Naive thymus-derived CD8-positive, alpha-beta T cell (primary cell): ENCODE data around the gene CALCR. TPM values are rescaled to one million over a fixed set of nuclear protein-coding genes. Genes with fewer than 3 reads are reported as not detected.

Experiments
- ATAC-seq, 2 donors: fragments of 150-1000 bp; cut with Tn5 transposase in 1 of 2; sonication (Bioruptor Pico), chemical (Tn5 transposase) in 1 of 2; 1 replicate in 1 of 2; 2 replicates in 1 of 2; pipeline ENCODE4 v1.10.0; 2021; ENCODE audit warnings: mild to moderate bottlenecking in 2 of 2, moderate library complexity in 2 of 2
- POLR2A ChIA-PET: fragments of 350-600 bp; sonication (Branson Sonifier 250); formaldehyde crosslinking; loops from one replicate; lab custom pipeline; 2021; ENCODE audit warnings: antibody characterized with exemption; lab: Charles Lee
- DNase-seq, 10 donors: peaks; one replicate each; pipeline versions ENCODE4 v3.0.0 to v3.0.0-alpha.2; 2020 to 2022
- H3K27ac Mint-ChIP-seq, 10 donors: one replicate each; pipeline ENCODE4 v1.8.0; 2020 to 2022; ENCODE audit warnings: mild to moderate bottlenecking in 10 of 10, mixed read lengths in 10 of 10, moderate library complexity in 4 of 10, inconsistent platforms in 1 of 10
- H3K27me3 Mint-ChIP-seq, 5 donors: one replicate each; pipeline ENCODE4 v1.8.0; 2021 to 2022; ENCODE audit warnings: mixed read lengths in 5 of 5
- H3K36me3 Mint-ChIP-seq, 3 donors: one replicate each; pipeline ENCODE4 v1.8.0; 2020 to 2022; ENCODE audit warnings: mixed read lengths in 3 of 3, mild to moderate bottlenecking in 2 of 3, inconsistent platforms in 1 of 3
- H3K4me1 Mint-ChIP-seq, 4 donors: one replicate each; pipeline ENCODE4 v1.8.0; 2021 to 2022; ENCODE audit warnings: mixed read lengths in 4 of 4
- H3K4me3 Mint-ChIP-seq, 10 donors: one replicate each; pipeline ENCODE4 v1.8.0; 2020 to 2022; ENCODE audit warnings: mild to moderate bottlenecking in 10 of 10, mixed read lengths in 10 of 10, moderate library complexity in 6 of 10, inconsistent platforms in 1 of 10
- H3K9me3 Mint-ChIP-seq, 9 donors: one replicate each; pipeline ENCODE4 v1.8.0; 2020 to 2022; ENCODE audit warnings: mixed read lengths in 9 of 9, mild to moderate bottlenecking in 3 of 9, inconsistent platforms in 1 of 9, moderate library complexity in 1 of 9
- polyA plus RNA-seq, 3 donors: library from polyadenylated mRNA; unstranded; fragments of 300-500 nt; fragmentation: Illumina TruSeq; gene quantifications; one replicate each; pipeline ENCODE4 v1.2.3, GENCODE V29; 2021
- total RNA-seq, 8 experiments: library from RNA in 2 of 8; stranded (reverse) in 2 of 8; gene quantifications; one replicate each; pipeline ENCODE4 v1.2.3 and lab custom pipeline; 2021 to 2026

CALCR gene
- total and polyA plus RNA-seq, 5 experiments from 2014 or later, result not detected

GRCh38 chr7:93579431-93579830 is 4.9 kb upstream of the CALCR start:
- ATAC-seq (no peak), DNase-seq (no peak)
- Mint-ChIP-seq H3K4me1 (peaks cover 0 to 4% (median 0%) of the 10 kb centered on the region in 4 donors), H3K27me3 (peaks cover 8 to 32% (median 29%) of the 10 kb centered on the region in 5 donors), H3K9me3 (peaks cover 0 to 4% (median 0%) of the 10 kb centered on the region in 9 donors), H3K36me3 (no peaks in the 10 kb centered on the region), H3K4me3 (no peak overlapping the region), H3K27ac (no peak overlapping the region)
- POLR2A ChIA-PET, result no interaction called here

- Mint-ChIP-seq H3K27ac (no peak overlapping the region), H3K36me3 (no peaks in the 10 kb centered on the region), H3K4me1 (peaks cover 0 to 4% (median 0%) of the 10 kb centered on the region in 4 donors), H3K9me3 (peaks cover 0 to 4% (median 0%) of the 10 kb centered on the region in 9 donors), H3K27me3 (peaks cover 8 to 39% (median 32%) of the 10 kb centered on the region in 5 donors), H3K4me3 (no peak overlapping the region)
- DNase-seq (no peak), ATAC-seq (no peak)
- POLR2A ChIA-PET, result no interaction called here
Observed at GRCh38 chr7:93578762-93579161, 4.2 kb upstream of the CALCR start.

GRCh38 chr7:93575555-93576399 is 1.3 kb upstream of the CALCR start:
- ATAC-seq (no peak), DNase-seq (no peak)
- H3K27me3 Mint-ChIP-seq, result peaks cover 5 to 54% (median 29%) of the 10 kb centered on the region in 5 donors
- H3K4me3 Mint-ChIP-seq, result no peak overlapping the region
- H3K27ac Mint-ChIP-seq, result peak overlapping the region in 1 of 10 donors; percentile 41
- H3K4me1 Mint-ChIP-seq, result peaks cover 0 to 4% (median 0%) of the 10 kb centered on the region in 4 donors
- H3K9me3 Mint-ChIP-seq, result peaks cover 0 to 2% (median 0%) of the 10 kb centered on the region in 9 donors
- no peaks in the 10 kb centered on the region for H3K36me3 Mint-ChIP-seq
- POLR2A ChIA-PET, result no interaction called here

- POLR2A ChIA-PET, result no interaction called here
- ATAC-seq (no peak), DNase-seq (no peak)
- Mint-ChIP-seq H3K9me3 (peaks cover 0 to 2% (median 0%) of the 10 kb centered on the region in 9 donors), H3K36me3 (no peaks in the 10 kb centered on the region), H3K4me3 (no peak overlapping the region), H3K27me3 (peaks cover 6 to 58% (median 29%) of the 10 kb centered on the region in 5 donors), H3K27ac (no peak overlapping the region), H3K4me1 (peaks cover 0 to 4% (median 0%) of the 10 kb centered on the region in 4 donors)
Observed at GRCh38 chr7:93574269-93574645, 267 bp downstream of the CALCR start.

GRCh38 chr7:93569189-93569588 is 5.3 kb downstream of the CALCR start:
- Mint-ChIP-seq H3K4me1 (no peaks in the 10 kb centered on the region), H3K9me3 (no peaks in the 10 kb centered on the region), H3K27ac (no peak overlapping the region), H3K36me3 (no peaks in the 10 kb centered on the region), H3K27me3 (peaks cover 8 to 34% (median 19%) of the 10 kb centered on the region in 5 donors), H3K4me3 (no peak overlapping the region)
- POLR2A ChIA-PET, result no interaction called here
- ATAC-seq (no peak), DNase-seq (no peak)

- Mint-ChIP-seq H3K27ac (no peak overlapping the region), H3K9me3 (no peaks in the 10 kb centered on the region), H3K4me1 (peaks cover 0 to 3% (median 0%) of the 10 kb centered on the region in 4 donors), H3K36me3 (no peaks in the 10 kb centered on the region), H3K4me3 (no peak overlapping the region), H3K27me3 (peaks cover 9 to 32% (median 19%) of the 10 kb centered on the region in 5 donors)
- ATAC-seq, result no peak
- POLR2A ChIA-PET, result no interaction called here
- no peak for DNase-seq
Observed at GRCh38 chr7:93566876-93567275, 7.6 kb downstream of the CALCR start.

- no peak overlapping the region for H3K4me3 Mint-ChIP-seq
- DNase-seq (no peak), ATAC-seq (no peak)
- H3K27me3 Mint-ChIP-seq, result peaks cover 6 to 20% (median 14%) of the 10 kb centered on the region in 5 donors
- POLR2A ChIA-PET, result no interaction called here
- no peak overlapping the region for H3K27ac Mint-ChIP-seq
- no peaks in the 10 kb centered on the region for H3K36me3 Mint-ChIP-seq
- no peaks in the 10 kb centered on the region for H3K9me3 Mint-ChIP-seq
- peaks cover 0 to 18% (median 0%) of the 10 kb centered on the region in 4 donors for H3K4me1 Mint-ChIP-seq
Observed at GRCh38 chr7:93563584-93563983, 10.9 kb downstream of the CALCR start.

- H3K27ac Mint-ChIP-seq, result no peak overlapping the region
- ATAC-seq (no peak), DNase-seq (no peak)
- no peak overlapping the region for H3K4me3 Mint-ChIP-seq
- peaks cover 3 to 15% (median 10%) of the 10 kb centered on the region in 5 donors for H3K27me3 Mint-ChIP-seq
- H3K9me3 Mint-ChIP-seq, result no peaks in the 10 kb centered on the region
- POLR2A ChIA-PET, result no interaction called here
- H3K36me3 Mint-ChIP-seq, result no peaks in the 10 kb centered on the region
- peaks cover 0 to 19% (median 0%) of the 10 kb centered on the region in 4 donors for H3K4me1 Mint-ChIP-seq
Observed at GRCh38 chr7:93562936-93563335, 11.6 kb downstream of the CALCR start.

GRCh38 chr7:93562106-93562505 is 12.4 kb downstream of the CALCR start:
- ATAC-seq, result no peak
- POLR2A ChIA-PET, result no interaction called here
- no peaks in the 10 kb centered on the region for H3K9me3 Mint-ChIP-seq
- no peak for DNase-seq
- H3K27ac Mint-ChIP-seq, result no peak overlapping the region
- H3K4me1 Mint-ChIP-seq, result peaks cover 0 to 19% (median 0%) of the 10 kb centered on the region in 4 donors
- H3K27me3 Mint-ChIP-seq, result peaks cover 3 to 15% (median 10%) of the 10 kb centered on the region in 5 donors
- no peak overlapping the region for H3K4me3 Mint-ChIP-seq
- H3K36me3 Mint-ChIP-seq, result no peaks in the 10 kb centered on the region

GRCh38 chr7:93559639-93560491 is 14.7 kb downstream of the CALCR start:
- no peak for DNase-seq
- no peak for ATAC-seq
- H3K27ac Mint-ChIP-seq, result peak overlapping the region in 1 of 10 donors; percentile 85
- POLR2A ChIA-PET, result no interaction called here
- peaks cover 0 to 19% (median 0%) of the 10 kb centered on the region in 4 donors for H3K4me1 Mint-ChIP-seq
- peaks cover 3 to 12% (median 9%) of the 10 kb centered on the region in 5 donors for H3K27me3 Mint-ChIP-seq
- no peaks in the 10 kb centered on the region for H3K9me3 Mint-ChIP-seq
- H3K36me3 Mint-ChIP-seq, result no peaks in the 10 kb centered on the region
- peak overlapping the region in 1 of 10 donors; percentile 36 for H3K4me3 Mint-ChIP-seq

- Mint-ChIP-seq H3K36me3 (no peaks in the 10 kb centered on the region), H3K4me1 (peaks cover 0 to 19% (median 0%) of the 10 kb centered on the region in 4 donors), H3K4me3 (no peak overlapping the region), H3K27ac (peak overlapping the region in 1 of 10 donors; percentile 85), H3K9me3 (no peaks in the 10 kb centered on the region), H3K27me3 (peaks cover 0 to 12% (median 5%) of the 10 kb centered on the region in 5 donors)
- DNase-seq (no peak), ATAC-seq (no peak)
- POLR2A ChIA-PET, result no interaction called here
Observed at GRCh38 chr7:93558705-93559614, 15.6 kb downstream of the CALCR start.

- no peak overlapping the region for H3K4me3 Mint-ChIP-seq
- H3K9me3 Mint-ChIP-seq, result peaks cover 0 to 2% (median 0%) of the 10 kb centered on the region in 9 donors
- ATAC-seq (no peak), DNase-seq (no peak)
- H3K36me3 Mint-ChIP-seq, result no peaks in the 10 kb centered on the region
- no peak overlapping the region for H3K27ac Mint-ChIP-seq
- H3K27me3 Mint-ChIP-seq, result peaks cover 0 to 3% (median 0%) of the 10 kb centered on the region in 5 donors
- POLR2A ChIA-PET, result no interaction called here
- H3K4me1 Mint-ChIP-seq, result no peaks in the 10 kb centered on the region
Observed at GRCh38 chr7:93551931-93552330, 22.6 kb downstream of the CALCR start.
